Measurements from ENCODE around the gene SMARCC1.

Gene SMARCC1

GRCh38 chr3:47781685-47782445 is at the start of gene SMARCC1:
SMARCC1 (minus strand) TSS chr3:47781893; CDS start chr3:47781797, 96 bp downstream.
- peak; percentile 99 for DNase-seq

- DNase-seq = peak; percentile 21
Measured at GRCh38 chr3:47829482-47829881, 47.8 kb upstream of the SMARCC1 start.

GRCh38 chr3:47825590-47825989 is 43.9 kb upstream of the SMARCC1 start:
- no peak for DNase-seq

GRCh38 chr3:47824541-47825473 is 43.1 kb upstream of the SMARCC1 start:
- DNase-seq = peak; percentile 89

- DNase-seq = no peak
Measured at GRCh38 chr3:47817609-47818008, 35.9 kb upstream of the SMARCC1 start.

- DNase-seq = no peak
Measured at GRCh38 chr3:47813551-47814177, 32.0 kb upstream of the SMARCC1 start.

- DNase-seq = no peak
Measured at GRCh38 chr3:47804577-47804976, 22.9 kb upstream of the SMARCC1 start.

- DNase-seq = no peak
Measured at GRCh38 chr3:47803480-47804025, 21.9 kb upstream of the SMARCC1 start.

- DNase-seq = peak; percentile 91
Measured at GRCh38 chr3:47802734-47803479, 21.2 kb upstream of the SMARCC1 start, which contains the start of gene DHX30. DHX30 (plus strand) TSS chr3:47803138; CDS start chr3:47810684, 7,546 bp downstream.

- peak; percentile 12 for DNase-seq
Measured at GRCh38 chr3:47799733-47800132, 18.0 kb upstream of the SMARCC1 start.

- no peak for DNase-seq
Measured at GRCh38 chr3:47794544-47794943, 12.9 kb upstream of the SMARCC1 start.

- no peak for DNase-seq
Measured at GRCh38 chr3:47792699-47793098, 11.0 kb upstream of the SMARCC1 start.

- no peak for DNase-seq
Measured at GRCh38 chr3:47791193-47791855, 9.6 kb upstream of the SMARCC1 start.

GRCh38 chr3:47783673-47784072 is 2.0 kb upstream of the SMARCC1 start:
- DNase-seq = no peak

GRCh38 chr3:47782446-47783308 is 984 bp upstream of the SMARCC1 start:
- no peak for DNase-seq

- DNase-seq = peak; percentile 69
Measured at GRCh38 chr3:47780741-47781684, 680 bp downstream of the SMARCC1 start.

GRCh38 chr3:47778746-47779145 is 2.9 kb downstream of the SMARCC1 start:
- no peak for DNase-seq

- no peak for DNase-seq
Measured at GRCh38 chr3:47772788-47773187, 8.9 kb downstream of the SMARCC1 start.

- DNase-seq = no peak
Measured at GRCh38 chr3:47772047-47772446, 9.6 kb downstream of the SMARCC1 start.

Measured in activated CD4-positive, alpha-beta T cell treated with anti-CD3 and anti-CD28 coated beads, Interleukin-2, Interleukin-6, amounts not matched to agents 100 ng/mL and 50 ng/mL, durations not matched to agents 16 hours and 8 hours (primary cell).